CD4-positive, alpha-beta memory T cell (primary cell): ENCODE measurements around the gene RBBP7. TPM values are rescaled to one million over a fixed set of nuclear protein-coding genes. Genes with fewer than 3 reads are reported as not detected.

Source experiments
- CTCF ChIA-PET: fragments of 350-600 bp; sonication (Branson Sonifier 250); formaldehyde crosslinking; loops from one replicate; lab custom pipeline; 2021; ENCODE audit warnings: inconsistent platforms; ENCODE audit not compliant: partially characterized antibody; lab: Charles Lee
- POLR2A ChIA-PET: fragments of 350-600 bp; sonication (Branson Sonifier 250); formaldehyde crosslinking; loops from one replicate; lab custom pipeline; 2021; ENCODE audit not compliant: partially characterized antibody; lab: Charles Lee
- DNase-seq, 5 donors: peaks; one replicate each; pipeline versions ENCODE4 v3.0.0 to v3.0.0-alpha.2; 2020 to 2022; ENCODE audit warnings: mixed read lengths in 1 of 5
- H3K27ac ChIP-seq: one replicate; pipeline ENCODE4 v1.7.0; 2013; ENCODE audit warnings: low read depth, low read length
- H3K27me3 ChIP-seq: 2 replicates; pipeline ENCODE4 v1.7.0; 2013; ENCODE audit warnings: mild to moderate bottlenecking, low read length, moderate library complexity; ENCODE audit not compliant: insufficient read depth
- H3K36me3 ChIP-seq: 2 replicates; pipeline ENCODE4 v1.7.0; 2013; ENCODE audit warnings: mild to moderate bottlenecking, low read length, moderate library complexity; ENCODE audit not compliant: insufficient read depth
- H3K4me1 ChIP-seq: 2 replicates; pipeline ENCODE4 v1.7.0; 2013; ENCODE audit warnings: mild to moderate bottlenecking, low read length, moderate library complexity; ENCODE audit not compliant: insufficient read depth
- H3K4me3 ChIP-seq, 2 donors: one replicate each; pipeline ENCODE4 v1.7.0; 2013; ENCODE audit warnings: low read length in 2 of 2, mild to moderate bottlenecking in 1 of 2
- H3K9me3 ChIP-seq, 2 donors: one replicate each; pipeline ENCODE4 v1.7.0; 2013; ENCODE audit warnings: low read length in 2 of 2, control low read depth in 1 of 2; ENCODE audit not compliant: control insufficient read depth in 1 of 2
- H3K27ac Mint-ChIP-seq, 7 donors: one replicate each; pipeline ENCODE4 v1.8.0; 2020 to 2021; ENCODE audit warnings: mixed read lengths in 7 of 7, mild to moderate bottlenecking in 6 of 7, inconsistent platforms in 3 of 7, moderate library complexity in 3 of 7
- H3K27me3 Mint-ChIP-seq, 2 donors: one replicate each; pipeline ENCODE4 v1.8.0; 2020 to 2021; ENCODE audit warnings: mixed read lengths in 2 of 2
- H3K36me3 Mint-ChIP-seq, 2 donors: one replicate each; pipeline ENCODE4 v1.8.0; 2020 to 2021; ENCODE audit warnings: mixed read lengths in 2 of 2, inconsistent platforms in 1 of 2, mild to moderate bottlenecking in 1 of 2
- H3K4me1 Mint-ChIP-seq, 4 donors: one replicate each; pipeline ENCODE4 v1.8.0; 2020 to 2021; ENCODE audit warnings: mixed read lengths in 4 of 4, mild to moderate bottlenecking in 1 of 4
- H3K4me3 Mint-ChIP-seq, 8 donors: one replicate each; pipeline ENCODE4 v1.8.0; 2020 to 2021; ENCODE audit warnings: mixed read lengths in 8 of 8, mild to moderate bottlenecking in 7 of 8, moderate library complexity in 6 of 8, inconsistent platforms in 3 of 8
- H3K9me3 Mint-ChIP-seq, 8 donors: one replicate each; pipeline ENCODE4 v1.8.0; 2020 to 2021; ENCODE audit warnings: mixed read lengths in 8 of 8, mild to moderate bottlenecking in 5 of 8, inconsistent platforms in 3 of 8, moderate library complexity in 1 of 8
- intact Hi-C: fragments of 100-400 bp; cut with micrococcal nuclease; formaldehyde crosslinking; loops from one replicate; pipeline ENCODE4 v1.15.1; 2023
- polyA plus RNA-seq, 2 donors: library from polyadenylated mRNA; unstranded; fragments of 300-500 nt; fragmentation: Illumina TruSeq; gene quantifications; one replicate each; pipeline ENCODE4 v1.2.3, GENCODE V29; 2021
- total RNA-seq, 2 experiments: library from RNA; stranded (reverse); gene quantifications; one replicate each; pipeline ENCODE4 v1.2.3, GENCODE V29; 2021

The RBBP7 gene
- total and polyA plus RNA-seq, 4 experiments from 2014 or later: 90.5 to 172 (median 112) TPM

DNA sequence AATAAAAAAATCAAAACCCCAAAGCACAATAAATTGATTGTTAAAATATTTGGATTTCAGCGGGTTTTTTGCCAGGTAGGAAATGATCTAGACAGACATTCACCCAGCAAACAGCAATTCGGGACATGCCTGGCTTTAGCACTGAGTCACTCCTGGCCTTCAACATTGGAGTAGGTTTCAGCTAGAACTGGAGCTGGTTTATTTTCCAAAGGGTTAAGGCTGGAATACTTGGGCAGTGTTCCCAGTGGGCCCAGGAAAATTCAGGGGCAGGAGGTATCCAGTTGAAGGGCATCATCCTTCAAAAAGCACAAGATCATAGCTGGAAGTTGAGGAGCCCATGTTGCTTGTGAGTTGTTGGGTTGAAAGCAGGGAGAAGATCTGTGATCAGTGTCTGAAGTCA is 42.9 kb downstream of the RBBP7 start:
- H3K27me3 ChIP-seq: no peaks in the 10 kb centered on the region
- Mint-ChIP-seq H3K9me3 (no peaks in the 10 kb centered on the region), H3K36me3 (peaks cover 45% of the 10 kb centered on the region in 2 donors), H3K27ac (no peak overlapping the region), H3K4me3 (no peak overlapping the region), H3K4me1 (peaks cover 0 to 3% (median 0%) of the 10 kb centered on the region in 4 donors), H3K27me3 (no peaks in the 10 kb centered on the region)
- DNase-seq: no peak
- no peaks in the 10 kb centered on the region for H3K9me3 ChIP-seq
- POLR2A ChIA-PET: no interaction called here
- no peak overlapping the region for H3K27ac ChIP-seq
- peaks cover 2% of the 10 kb centered on the region for H3K36me3 ChIP-seq
- intact Hi-C loops: no loop called here
- CTCF ChIA-PET: interaction anchor here (1.2 to 1.4 kb wide), 2 partner anchors 63 to 219 kb away, joined by 4 read pairs; no protein-coding TSS in a partner anchor
- H3K4me1 ChIP-seq: no peaks in the 10 kb centered on the region
- H3K4me3 ChIP-seq: no peak overlapping the region

DNA sequence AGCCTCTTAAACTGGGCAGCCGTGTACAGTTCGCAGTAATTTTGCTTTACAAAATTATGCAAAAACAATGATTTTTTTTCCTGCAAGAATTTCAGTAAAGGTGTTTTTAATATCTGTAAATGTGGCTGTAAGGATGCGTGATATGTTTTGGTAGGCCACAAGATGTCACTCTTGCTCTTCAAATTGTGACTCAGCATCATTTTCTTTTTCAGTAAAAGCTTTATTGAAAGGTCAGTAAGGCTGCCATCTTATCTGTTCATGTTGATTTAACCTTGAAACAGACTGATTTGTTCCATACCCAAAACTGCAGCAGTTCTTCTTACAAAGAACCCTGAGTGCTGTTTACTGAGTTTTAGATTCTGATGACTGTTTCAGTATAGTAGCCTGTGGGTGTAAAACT is 44.0 kb downstream of the RBBP7 start:
- no peaks in the 10 kb centered on the region for H3K9me3 ChIP-seq
- Mint-ChIP-seq H3K9me3 (no peaks in the 10 kb centered on the region), H3K4me3 (no peak overlapping the region), H3K36me3 (peaks cover 40 to 43% of the 10 kb centered on the region in 2 donors), H3K4me1 (peaks cover 0 to 3% (median 0%) of the 10 kb centered on the region in 4 donors), H3K27me3 (no peaks in the 10 kb centered on the region), H3K27ac (no peak overlapping the region)
- no peaks in the 10 kb centered on the region for H3K36me3 ChIP-seq
- POLR2A ChIA-PET: no interaction called here
- no peaks in the 10 kb centered on the region for H3K4me1 ChIP-seq
- H3K27me3 ChIP-seq: no peaks in the 10 kb centered on the region
- DNase-seq: peak in 4 of 5 donors; percentile 17 to 38 (median 20)
- no peak overlapping the region for H3K4me3 ChIP-seq
- intact Hi-C loops: loop anchor here (1.0 kb wide), 2 partner anchors 57 to 67 kb away; no protein-coding TSS in a partner anchor
- CTCF ChIA-PET: interaction anchor here (1.0 to 2.0 kb wide), 8 partner anchors 9 to 219 kb away, joined by 3 to 22 read pairs (median 4); no protein-coding TSS in a partner anchor
- H3K27ac ChIP-seq: no peak overlapping the region

DNA sequence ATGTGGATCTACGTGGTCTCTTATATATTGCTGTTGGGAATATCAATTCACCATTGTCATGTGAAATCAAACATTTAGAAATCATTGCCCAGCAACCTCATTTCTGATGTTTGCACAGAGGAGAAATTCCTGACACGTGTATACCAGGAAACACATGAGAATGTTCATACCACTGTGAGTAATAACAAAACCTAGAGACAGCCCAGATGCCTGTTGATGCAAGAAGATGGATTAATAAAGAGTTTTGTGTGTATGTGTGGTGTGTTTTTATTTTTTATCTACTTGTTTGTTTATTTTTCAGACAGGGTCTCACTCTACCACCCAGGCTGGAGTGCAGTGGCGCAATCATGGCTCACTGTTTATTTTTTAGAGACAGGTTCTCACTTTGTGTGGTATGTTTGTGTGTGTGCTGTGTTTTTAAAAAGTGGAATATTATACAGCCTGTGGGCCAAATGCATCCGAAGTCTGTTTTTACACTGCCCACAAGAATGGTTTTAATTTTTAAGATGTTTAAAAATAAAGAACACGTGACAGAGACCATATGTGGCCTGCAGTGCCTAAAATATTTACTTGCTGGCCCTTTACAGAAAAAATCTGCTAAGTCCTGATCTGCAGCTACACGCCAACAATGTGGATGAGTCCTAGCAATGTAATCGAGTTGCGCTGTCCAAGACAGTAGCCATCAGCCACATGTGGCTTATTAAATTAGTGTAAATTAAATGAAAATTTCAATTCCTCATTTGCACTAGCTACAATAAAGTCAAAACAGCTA is 44.7 kb downstream of the RBBP7 start:
- Mint-ChIP-seq H3K36me3 (peaks cover 39 to 41% of the 10 kb centered on the region in 2 donors), H3K27ac (peak overlapping the region in 1 of 7 donors; percentile 21), H3K9me3 (no peaks in the 10 kb centered on the region), H3K4me1 (peaks cover 0 to 3% (median 0%) of the 10 kb centered on the region in 4 donors), H3K4me3 (no peak overlapping the region), H3K27me3 (no peaks in the 10 kb centered on the region)
- Histone ChIP-seq H3K4me3 (no peak overlapping the region), H3K36me3 (no peaks in the 10 kb centered on the region), H3K27me3 (no peaks in the 10 kb centered on the region), H3K27ac (no peak overlapping the region), H3K9me3 (no peaks in the 10 kb centered on the region), H3K4me1 (no peaks in the 10 kb centered on the region)
- intact Hi-C loops: loop anchor here (1.0 kb wide), 2 partner anchors 58 to 68 kb away; no protein-coding TSS in a partner anchor
- POLR2A ChIA-PET: no interaction called here
- CTCF ChIA-PET: interaction anchor here (0.6 to 2.0 kb wide), 10 partner anchors 8 to 220 kb away, joined by 3 to 22 read pairs (median 4); no protein-coding TSS in a partner anchor
- DNase-seq: no peak

- intact Hi-C loops: no loop called here
- H3K4me3 Mint-ChIP-seq: no peak overlapping the region
- peaks cover 0 to 3% (median under 1%) of the 10 kb centered on the region in 4 donors for H3K4me1 Mint-ChIP-seq
- H3K9me3 ChIP-seq: no peaks in the 10 kb centered on the region
- H3K4me1 ChIP-seq: no peaks in the 10 kb centered on the region
- ChIA-PET CTCF (interaction anchor here (1.4 kb wide), 1 partner anchor 224 kb away, joined by 3 read pairs; no protein-coding TSS in a partner anchor), POLR2A (no interaction called here)
- no peaks in the 10 kb centered on the region for H3K9me3 Mint-ChIP-seq
- H3K36me3 ChIP-seq: no peaks in the 10 kb centered on the region
- no peaks in the 10 kb centered on the region for H3K27me3 ChIP-seq
- H3K27ac ChIP-seq: no peak overlapping the region
- peaks cover 38 to 49% of the 10 kb centered on the region in 2 donors for H3K36me3 Mint-ChIP-seq
- no peaks in the 10 kb centered on the region for H3K27me3 Mint-ChIP-seq
- DNase-seq: no peak
- no peak overlapping the region for H3K27ac Mint-ChIP-seq
- no peak overlapping the region for H3K4me3 ChIP-seq
These were observed 47.4 kb downstream of the RBBP7 start for GRCh38 chrX:16822723-16823122.

GRCh38 chrX:16819634-16820033 is 50.5 kb downstream of the RBBP7 start:
- no peak overlapping the region for H3K4me3 Mint-ChIP-seq
- no peaks in the 10 kb centered on the region for H3K27me3 Mint-ChIP-seq
- Histone ChIP-seq H3K4me3 (no peak overlapping the region), H3K9me3 (no peaks in the 10 kb centered on the region), H3K4me1 (no peaks in the 10 kb centered on the region), H3K27me3 (no peaks in the 10 kb centered on the region), H3K36me3 (no peaks in the 10 kb centered on the region), H3K27ac (no peak overlapping the region)
- intact Hi-C loops: no loop called here
- H3K9me3 Mint-ChIP-seq: no peaks in the 10 kb centered on the region
- peaks cover 0 to 7% (median 0%) of the 10 kb centered on the region in 4 donors for H3K4me1 Mint-ChIP-seq
- peaks cover 31 to 46% of the 10 kb centered on the region in 2 donors for H3K36me3 Mint-ChIP-seq
- ChIA-PET POLR2A (no interaction called here), CTCF (interaction anchor here (1.3 kb wide), 1 partner anchor 73 kb away, joined by 3 read pairs; no protein-coding TSS in a partner anchor)
- DNase-seq: no peak
- H3K27ac Mint-ChIP-seq: no peak overlapping the region

DNA sequence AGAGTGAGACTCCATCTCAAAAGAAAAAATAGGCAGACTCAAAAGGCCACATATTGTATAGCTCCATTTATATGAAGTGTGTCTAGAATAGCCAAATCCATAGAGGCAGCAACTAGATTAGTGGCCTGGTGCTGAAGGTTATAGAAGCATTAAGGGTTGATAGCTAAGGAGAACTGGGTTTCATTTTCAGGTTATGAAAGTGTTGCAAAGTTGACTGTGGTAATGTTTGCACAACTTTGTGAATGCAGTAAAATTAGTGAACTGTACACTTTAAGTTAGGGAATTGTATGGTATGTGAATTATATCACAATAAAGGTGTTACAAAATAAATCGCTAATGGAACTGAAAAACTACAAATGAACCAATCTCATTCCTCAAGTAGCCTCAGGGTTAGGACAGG is 55.6 kb downstream of the RBBP7 start:
- Histone ChIP-seq H3K4me3 (no peak overlapping the region), H3K27ac (no peak overlapping the region), H3K36me3 (no peaks in the 10 kb centered on the region), H3K4me1 (no peaks in the 10 kb centered on the region), H3K27me3 (no peaks in the 10 kb centered on the region), H3K9me3 (no peaks in the 10 kb centered on the region)
- H3K4me1 Mint-ChIP-seq: peaks cover 0 to 16% (median 4%) of the 10 kb centered on the region in 4 donors
- CTCF ChIA-PET: no interaction called here
- DNase-seq: no peak
- POLR2A ChIA-PET: no interaction called here
- intact Hi-C loops: no loop called here
- H3K4me3 Mint-ChIP-seq: no peak overlapping the region
- H3K27me3 Mint-ChIP-seq: no peaks in the 10 kb centered on the region
- no peak overlapping the region for H3K27ac Mint-ChIP-seq
- peaks cover 15 to 28% of the 10 kb centered on the region in 2 donors for H3K36me3 Mint-ChIP-seq
- H3K9me3 Mint-ChIP-seq: no peaks in the 10 kb centered on the region

DNA sequence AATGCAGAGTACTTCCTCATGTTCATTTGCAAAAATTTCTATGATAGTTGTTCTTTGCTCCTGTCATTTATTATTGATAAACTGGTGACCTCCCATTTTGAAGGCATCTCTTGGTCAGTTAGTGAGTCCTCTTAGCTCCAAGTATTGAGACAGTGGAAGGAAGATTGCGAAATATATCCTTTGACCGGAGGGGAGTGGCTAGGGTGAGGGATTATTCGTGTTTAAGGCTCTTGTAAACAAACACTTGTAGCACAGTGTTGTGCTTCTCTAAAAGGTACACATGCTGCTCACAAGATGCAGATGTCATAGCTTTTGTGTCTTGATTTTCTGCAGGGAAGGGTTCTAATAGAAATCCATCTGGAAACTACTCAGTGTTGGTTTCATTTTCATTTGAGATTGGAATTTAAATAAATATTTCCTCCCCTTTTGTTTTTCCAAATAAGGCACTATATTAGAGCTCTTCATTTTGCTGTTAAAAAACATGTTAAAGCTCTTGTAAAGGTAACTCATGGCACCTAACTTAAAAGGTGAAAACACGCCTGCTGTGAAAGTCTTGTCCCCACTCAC is 62.1 kb downstream of the RBBP7 start:
- Histone ChIP-seq H3K36me3 (no peaks in the 10 kb centered on the region), H3K4me3 (no peak overlapping the region), H3K27ac (no peak overlapping the region), H3K4me1 (no peaks in the 10 kb centered on the region), H3K9me3 (no peaks in the 10 kb centered on the region), H3K27me3 (no peaks in the 10 kb centered on the region)
- POLR2A ChIA-PET: interaction anchor here (0.6 kb wide), 1 partner anchor 12 kb away, joined by 4 read pairs; no protein-coding TSS in a partner anchor
- Mint-ChIP-seq H3K27ac (peak overlapping the region in 2 of 7 donors; percentile 1 to 7), H3K27me3 (no peaks in the 10 kb centered on the region), H3K4me1 (peaks cover 9 to 35% (median 25%) of the 10 kb centered on the region in 4 donors), H3K9me3 (no peaks in the 10 kb centered on the region), H3K36me3 (peaks cover 7 to 17% of the 10 kb centered on the region in 2 donors), H3K4me3 (no peak overlapping the region)
- CTCF ChIA-PET: no interaction called here
- intact Hi-C loops: no loop called here
- no peak for DNase-seq
